ENCODE results near the gene MCEMP1.

Gene MCEMP1

GRCh38 chr19:7706955-7707456 lies 30.1 kb downstream of the MCEMP1 start:
- in situ Hi-C loops (cut with MboI; ENCODE audit: low pct_unique_long_range_greater_than_20kb, low sequenced_read_pairs) = no loop called here
- no peak for DNase-seq

- in situ Hi-C loops (cut with MboI; ENCODE audit: low pct_unique_long_range_greater_than_20kb, low sequenced_read_pairs) = no loop called here
- no peak for DNase-seq
These were observed 33.1 kb downstream of the MCEMP1 start for GRCh38 chr19:7709932-7710460.

- in situ Hi-C loops (cut with MboI; ENCODE audit: low pct_unique_long_range_greater_than_20kb, low sequenced_read_pairs) = no loop called here
- no peak for DNase-seq
These were observed 33.7 kb downstream of the MCEMP1 start for GRCh38 chr19:7710616-7711015.

GRCh38 chr19:7715671-7716070 lies 38.8 kb downstream of the MCEMP1 start:
- no peak for DNase-seq

DNA sequence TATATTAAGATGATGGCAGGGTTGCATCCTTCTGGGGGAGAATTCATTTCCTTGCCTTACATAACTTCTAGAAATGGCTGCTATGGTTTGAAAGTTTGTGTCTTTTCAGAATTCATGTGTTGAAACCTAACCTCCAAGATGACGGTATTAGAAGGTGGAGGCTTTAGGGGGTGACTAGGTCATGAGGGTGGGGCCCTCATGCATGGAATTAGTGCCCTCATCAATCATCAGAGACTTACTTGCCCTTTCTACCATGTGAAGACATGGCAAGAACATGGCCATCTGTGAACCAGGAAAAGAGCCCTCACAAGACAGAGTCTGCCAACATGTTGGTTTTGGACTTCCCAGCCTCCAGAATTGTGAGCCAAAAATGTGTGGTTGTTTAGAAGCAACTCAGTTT lies 39.9 kb downstream of the MCEMP1 start:
- DNase-seq = no peak
- in situ Hi-C loops (cut with MboI; ENCODE audit: low pct_unique_long_range_greater_than_20kb, low sequenced_read_pairs) = no loop called here

More at GRCh38 chr19:7715671-7716070, 38.8 kb downstream of the MCEMP1 start:
- in situ Hi-C loops (cut with MboI; ENCODE audit: low pct_unique_long_range_greater_than_20kb, low sequenced_read_pairs) = no loop called here

- in situ Hi-C loops (cut with MboI; ENCODE audit: low pct_unique_long_range_greater_than_20kb, low sequenced_read_pairs) = no loop called here
- no peak for DNase-seq
These were observed 41.8 kb downstream of the MCEMP1 start for GRCh38 chr19:7718668-7719067.

- DNase-seq = no peak
- in situ Hi-C loops (cut with MboI; ENCODE audit: low pct_unique_long_range_greater_than_20kb, low sequenced_read_pairs) = no loop called here
These were observed 43.5 kb downstream of the MCEMP1 start for GRCh38 chr19:7720351-7720750.

DNA sequence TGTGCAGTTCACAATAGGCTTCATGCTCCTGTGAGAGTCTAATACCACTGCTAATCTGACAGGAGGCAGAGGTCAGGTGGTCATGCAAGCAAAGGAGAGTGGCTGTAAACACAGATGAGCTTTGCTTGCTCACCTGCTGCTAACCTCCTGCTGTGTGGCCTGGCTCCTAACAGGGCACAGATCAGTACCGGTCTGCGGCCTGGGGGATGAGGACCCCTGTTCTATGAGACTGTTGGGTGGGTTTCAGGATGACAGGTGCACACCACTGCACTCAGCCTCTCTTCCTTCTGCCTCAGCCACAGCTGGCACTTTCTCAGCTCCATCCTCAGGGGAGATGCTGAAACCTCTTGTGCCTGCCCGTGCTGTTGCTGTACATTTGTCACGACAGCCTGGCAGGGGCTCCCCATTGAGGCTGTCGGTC lies 45.4 kb downstream of the MCEMP1 start:
- no peak for DNase-seq
- in situ Hi-C loops (cut with MboI; ENCODE audit: low pct_unique_long_range_greater_than_20kb, low sequenced_read_pairs) = no loop called here

- DNase-seq = no peak
- in situ Hi-C loops (cut with MboI; ENCODE audit: low pct_unique_long_range_greater_than_20kb, low sequenced_read_pairs) = no loop called here
These were observed 48.9 kb downstream of the MCEMP1 start for GRCh38 chr19:7725791-7726190.

- no peak for DNase-seq
- in situ Hi-C loops (cut with MboI; ENCODE audit: low pct_unique_long_range_greater_than_20kb, low sequenced_read_pairs) = no loop called here
These were observed 52.3 kb downstream of the MCEMP1 start for GRCh38 chr19:7729211-7729610.
